MCF 10A (cell line): Measurements from ENCODE around the gene ERLEC1. TPM values are rescaled to one million over a fixed set of nuclear protein-coding genes. Genes with fewer than 3 reads are reported as not detected.

ENCODE experiments used
- BruUV-seq: library from RNA; stranded (reverse); fragments of 400-500 nt; replicated peaks from 2 replicates; lab custom pipeline; 2021; lab: Mats Ljungman, UMichigan
- CTCF ChIA-PET: fragments of 300-600 bp; sonication (Branson Sonifier 250); formaldehyde crosslinking; extraction: SDS; loops from one replicate; lab custom pipeline; 2021; ENCODE audit warnings: antibody characterized with exemption, inconsistent platforms; lab: Yijun Ruan, JAX
- POLR2A ChIA-PET: fragments of 300-600, 350-650 bp; sonication (Branson Sonifier 250); formaldehyde crosslinking; extraction: SDS; loops from one replicate; lab custom pipeline; 2020; ENCODE audit warnings: antibody characterized with exemption, inconsistent platforms; lab: Yijun Ruan, JAX
- DNase-seq: peaks from one replicate; pipeline ENCODE4 v3.0.0-alpha.2; 2018; ENCODE audit not compliant: unreplicated experiment
- H3K27ac Mint-ChIP-seq: one replicate; pipeline ENCODE4 v1.8.0; 2022; ENCODE audit warnings: mild to moderate bottlenecking, low read depth, mixed read lengths; ENCODE audit not compliant: unreplicated experiment
- H3K27me3 Mint-ChIP-seq: one replicate; pipeline ENCODE4 v1.8.0; 2022; ENCODE audit warnings: mixed read lengths; ENCODE audit not compliant: insufficient read depth, unreplicated experiment
- H3K36me3 Mint-ChIP-seq: one replicate; pipeline ENCODE4 v1.8.0; 2022; ENCODE audit warnings: mild to moderate bottlenecking, moderate library complexity, mixed read lengths; ENCODE audit not compliant: insufficient read depth, unreplicated experiment
- H3K4me1 Mint-ChIP-seq: one replicate; pipeline ENCODE4 v1.8.0; 2022; ENCODE audit warnings: mixed read lengths; ENCODE audit not compliant: insufficient read depth, unreplicated experiment
- H3K4me3 Mint-ChIP-seq: one replicate; pipeline ENCODE4 v1.8.0; 2022; ENCODE audit warnings: mild to moderate bottlenecking, moderate library complexity, mixed read lengths; ENCODE audit not compliant: unreplicated experiment
- H3K9me3 Mint-ChIP-seq: one replicate; pipeline ENCODE4 v1.8.0; 2022; ENCODE audit warnings: mixed read lengths; ENCODE audit not compliant: unreplicated experiment
- intact Hi-C: fragments of 100-400 bp; cut with micrococcal nuclease; formaldehyde crosslinking; loops from 2 replicates; pipeline ENCODE4 v1.14.1; 2022
- microRNA-seq: library from miRNA; unstranded; fragments of <30 nt; microRNA quantifications from one replicate; pipeline ENCODE4 v1.2.0, GENCODE V29; 2022
- total RNA-seq: library from RNA; stranded (reverse); gene quantifications from 2 replicates; pipeline ENCODE4 v1.2.3, GENCODE V29; 2022
- TF ChIP-seq, protein P1 (sequence below): fragments of 200-600 bp; IDR thresholded peaks from one replicate; pipeline ENCODE4 v1.8.0; 2022; ENCODE audit warnings: antibody characterized with exemption, mild to moderate bottlenecking; ENCODE audit not compliant: unreplicated experiment

The ERLEC1 gene
- total RNA-seq, 1 experiment from 2014 or later = 51.4 TPM

DNA sequence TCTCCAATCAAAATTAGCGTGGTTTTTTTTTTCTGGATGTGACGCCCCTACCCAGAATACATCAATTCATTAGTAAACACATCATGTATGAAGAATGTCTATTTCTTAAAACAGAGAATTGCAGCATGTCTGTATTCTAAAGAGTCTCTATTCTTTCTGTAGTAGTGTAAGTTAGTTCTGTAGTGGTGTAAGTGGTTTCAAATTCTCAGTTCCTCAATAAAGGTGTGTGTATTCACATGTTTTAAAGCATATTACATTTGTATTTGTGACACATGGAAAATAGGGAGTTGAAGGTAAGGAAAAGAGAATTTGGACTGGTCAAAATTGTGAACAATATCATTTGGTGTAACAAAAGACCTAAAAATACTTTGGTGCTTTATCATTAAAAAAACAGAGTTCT lies 80.9 kb downstream of the ERLEC1 start:
- no peak overlapping the region for H3K27ac Mint-ChIP-seq
- TF ChIP-seq, protein P1, sequence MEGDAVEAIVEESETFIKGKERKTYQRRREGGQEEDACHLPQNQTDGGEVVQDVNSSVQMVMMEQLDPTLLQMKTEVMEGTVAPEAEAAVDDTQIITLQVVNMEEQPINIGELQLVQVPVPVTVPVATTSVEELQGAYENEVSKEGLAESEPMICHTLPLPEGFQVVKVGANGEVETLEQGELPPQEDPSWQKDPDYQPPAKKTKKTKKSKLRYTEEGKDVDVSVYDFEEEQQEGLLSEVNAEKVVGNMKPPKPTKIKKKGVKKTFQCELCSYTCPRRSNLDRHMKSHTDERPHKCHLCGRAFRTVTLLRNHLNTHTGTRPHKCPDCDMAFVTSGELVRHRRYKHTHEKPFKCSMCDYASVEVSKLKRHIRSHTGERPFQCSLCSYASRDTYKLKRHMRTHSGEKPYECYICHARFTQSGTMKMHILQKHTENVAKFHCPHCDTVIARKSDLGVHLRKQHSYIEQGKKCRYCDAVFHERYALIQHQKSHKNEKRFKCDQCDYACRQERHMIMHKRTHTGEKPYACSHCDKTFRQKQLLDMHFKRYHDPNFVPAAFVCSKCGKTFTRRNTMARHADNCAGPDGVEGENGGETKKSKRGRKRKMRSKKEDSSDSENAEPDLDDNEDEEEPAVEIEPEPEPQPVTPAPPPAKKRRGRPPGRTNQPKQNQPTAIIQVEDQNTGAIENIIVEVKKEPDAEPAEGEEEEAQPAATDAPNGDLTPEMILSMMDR = no peak
- H3K27me3 Mint-ChIP-seq = no peaks in the 10 kb centered on the region
- CTCF ChIA-PET = no interaction called here
- no TSS peak for BruUV-seq
- POLR2A ChIA-PET = interaction anchor here (0.7 to 1.0 kb wide), 2 partner anchors 27 to 48 kb away, joined by 3 read pairs; no protein-coding TSS in a partner anchor
- peaks cover 75% of the 10 kb centered on the region for H3K36me3 Mint-ChIP-seq
- no peaks in the 10 kb centered on the region for H3K9me3 Mint-ChIP-seq
- no peaks in the 10 kb centered on the region for H3K4me1 Mint-ChIP-seq
- intact Hi-C loops = no loop called here
- DNase-seq = no peak
- no peak overlapping the region for H3K4me3 Mint-ChIP-seq

Small RNA genes within 50 kb of the gene (microRNA-seq; reads per million reads assigned to microRNA genes)
- 1.6 reads per million, percentile 10 among the genes with 10 or more reads in this experiment for gene MIR3682

Other genes starting within 250 kb of the ERLEC1 start
- 7.4 and 10.5 TPM in 2 replicates for gene CHAC2, start 19.2 kb upstream of the ERLEC1 start, total RNA-seq
- gene ASB3, start 91 bp upstream of the ERLEC1 start, total RNA-seq = 19.7 and 20.3 TPM in 2 replicates
- 4.0 and 5.2 TPM in 2 replicates for gene GPR75, start 72.9 kb downstream of the ERLEC1 start, total RNA-seq
- gene PSME4, start 183.9 kb downstream of the ERLEC1 start, total RNA-seq = 54.8 and 65.2 TPM in 2 replicates